HepG2 (cell line): Measurements from ENCODE around the gene CUEDC2. TPM values are rescaled to one million over a fixed set of nuclear protein-coding genes. Genes with fewer than 3 reads are reported as not detected.

Experiments used
- AHR ChIP-seq: IDR thresholded peaks from 2 replicates; pipeline ENCODE4 v1.6.1; 2018; ENCODE audit warnings: missing genetic modification reagents, missing compliant biosample characterization
- BCL6 ChIP-seq: IDR thresholded peaks from 2 replicates; pipeline ENCODE4 v1.6.1; 2016; ENCODE audit warnings: missing genetic modification reagents, missing compliant biosample characterization
- CEBPB ChIP-seq: IDR thresholded peaks from 2 replicates; pipeline ENCODE4 v1.6.1; 2011; ENCODE audit warnings: low read depth, low read length, improper control_type of control experiment, borderline replicate concordance
- FLYWCH1 ChIP-seq: sonication (generic); formaldehyde crosslinking; IDR thresholded peaks from 2 replicates; pipeline ENCODE4 v1.8.1; 2023; ENCODE audit warnings: mild to moderate bottlenecking, missing genetic modification reagents
- FOXO1 ChIP-seq: sonication (generic); formaldehyde crosslinking; IDR thresholded peaks from 2 replicates; pipeline ENCODE4 v1.4.0; 2020; ENCODE audit warnings: missing genetic modification reagents
- GABPA ChIP-seq, 2 experiments: IDR thresholded peaks; 2 replicates each; pipeline ENCODE4 v1.6.1; 2011 to 2016; ENCODE audit warnings: low read depth in 2 of 2, low read length in 1 of 2, missing biosample characterization in 1 of 2, missing genetic modification characterization in 1 of 2
- GATA4 ChIP-seq: sonication (generic); IDR thresholded peaks from 2 replicates; pipeline ENCODE4 v1.6.1; 2016; ENCODE audit warnings: antibody characterized with exemption, low read depth, borderline replicate concordance
- HNRNPK ChIP-seq: fragments of 200-400 bp; formaldehyde crosslinking; IDR thresholded peaks from 2 replicates; pipeline ENCODE4 v1.6.1; 2018; ENCODE audit warnings: low read length, low read depth, moderate library complexity, mild to moderate bottlenecking; ENCODE audit not compliant: poor library complexity, severe bottlenecking
- HOXA7 ChIP-seq: sonication (generic); formaldehyde crosslinking; IDR thresholded peaks from 2 replicates; pipeline ENCODE4 v1.8.1; 2022; ENCODE audit warnings: mild to moderate bottlenecking, missing genetic modification reagents, moderate library complexity
- KDM5A ChIP-seq: fragments of 200-600 bp; sonication (generic); IDR thresholded peaks from 2 replicates; pipeline ENCODE4 v1.7.0; 2018; ENCODE audit warnings: antibody characterized with exemption, mild to moderate bottlenecking, low read length, borderline replicate concordance
- MBD4 ChIP-seq: IDR thresholded peaks from 2 replicates; pipeline ENCODE4 v1.6.1; 2012; ENCODE audit warnings: low read length, inconsistent platforms, borderline replicate concordance
- MXI1 ChIP-seq: IDR thresholded peaks from 3 replicates; pipeline ENCODE4 v1.6.1; 2012; ENCODE audit warnings: low read depth, low read length, inconsistent platforms, borderline replicate concordance
- RAD51 ChIP-seq: fragments of 450-650 bp; IDR thresholded peaks from 2 replicates; pipeline ENCODE4 v1.6.1; 2016; ENCODE audit warnings: borderline replicate concordance
- SMARCC2 ChIP-seq: fragments of 450-650 bp; IDR thresholded peaks from 2 replicates; pipeline ENCODE4 v1.6.1; 2017; ENCODE audit warnings: antibody characterized with exemption, mild to moderate bottlenecking
- SMARCE1 ChIP-seq: fragments of 450-650 bp; IDR thresholded peaks from 2 replicates; pipeline ENCODE4 v1.6.1; 2017; ENCODE audit warnings: borderline replicate concordance
- SP1 ChIP-seq, 2 experiments: fragments of 450-650 bp in 1 of 2; sonication (generic) in 1 of 2; formaldehyde crosslinking in 1 of 2; IDR thresholded peaks; 2 replicates each; pipeline versions ENCODE4 v1.4.0 to v1.6.1; 2016 to 2020; ENCODE audit warnings: missing genetic modification reagents in 1 of 2
- SRY ChIP-seq: sonication (generic); formaldehyde crosslinking; IDR thresholded peaks from 2 replicates; pipeline ENCODE4 v1.8.0; 2022; ENCODE audit warnings: mild to moderate bottlenecking, missing genetic modification reagents
- THAP11 ChIP-seq: IDR thresholded peaks from 2 replicates; pipeline ENCODE4 v1.6.1; 2016; ENCODE audit warnings: missing biosample characterization, missing genetic modification reagents
- ZBTB21 ChIP-seq: sonication (generic); formaldehyde crosslinking; IDR thresholded peaks from 2 replicates; pipeline ENCODE4 v1.4.0; 2020; ENCODE audit warnings: missing genetic modification reagents
- ZNF335 ChIP-seq: sonication (generic); formaldehyde crosslinking; IDR thresholded peaks from 2 replicates; pipeline ENCODE4 v1.4.0; 2020; ENCODE audit warnings: missing genetic modification reagents
- ZNF790 ChIP-seq: sonication (generic); formaldehyde crosslinking; IDR thresholded peaks from 2 replicates; pipeline ENCODE4 v1.8.0; 2022; ENCODE audit warnings: missing genetic modification reagents, mild to moderate bottlenecking, borderline replicate concordance
- ZNF792 ChIP-seq: IDR thresholded peaks from 2 replicates; pipeline ENCODE4 v1.6.1; 2016
- ZSCAN21 ChIP-seq: sonication (generic); formaldehyde crosslinking; IDR thresholded peaks from 2 replicates; pipeline ENCODE4 v1.8.0; 2022; ENCODE audit warnings: mild to moderate bottlenecking, missing genetic modification reagents, moderate library complexity, borderline replicate concordance
- polyA plus RNA-seq, 8 experiments: library from polyadenylated mRNA; depleted of rRNA in 3 of 8; stranded (reverse) in 7 of 8; unstranded in 1 of 8; fragments of >200 nt; fragmentation: Illumina TruSeq in 4 of 8; extraction: Trizol in 4 of 8; gene quantifications; 2 replicates each; pipeline versions ENCODE4 v1.2.1 to v1.2.3, GENCODE V29; 2011 to 2016; ENCODE audit warnings: low read depth in 4 of 8, missing spikeins in 1 of 8, mixed read lengths in 1 of 8; ENCODE audit not compliant: insufficient read depth in 1 of 8
- total RNA-seq, 5 experiments: library from RNA; depleted of rRNA; stranded (reverse); fragments of >200 nt; fragmentation: Illumina TruSeq; extraction: Trizol; gene quantifications; 2 replicates each; pipeline ENCODE4 v1.2.3, GENCODE V29; 2016; ENCODE audit warnings: low read depth in 1 of 5
- TF ChIP-seq, protein P1 (sequence below): sonication (generic); formaldehyde crosslinking; IDR thresholded peaks from 2 replicates; pipeline ENCODE4 v1.5.0; 2020; ENCODE audit warnings: missing genetic modification reagents
- TF ChIP-seq, protein P2 (sequence below): IDR thresholded peaks from 2 replicates; pipeline ENCODE4 v1.6.1; 2016; ENCODE audit warnings: low read depth, borderline replicate concordance
- TF ChIP-seq, protein P3 (sequence below): sonication (generic); formaldehyde crosslinking; IDR thresholded peaks from 2 replicates; pipeline ENCODE4 v1.4.0; 2020; ENCODE audit warnings: missing genetic modification reagents, borderline replicate concordance
- TF ChIP-seq, protein P4 (sequence below): sonication (generic); formaldehyde crosslinking; conservative IDR thresholded peaks from 2 replicates; pipeline ENCODE4 v1.5.0; 2020; ENCODE audit warnings: missing genetic modification reagents

CUEDC2 gene
- total and polyA plus RNA-seq, 2 of the 13 experiments (the other 11 are each of a cell fraction or from before 2014, with no cell fraction given): 13.1 to 18.4 TPM

DNA sequence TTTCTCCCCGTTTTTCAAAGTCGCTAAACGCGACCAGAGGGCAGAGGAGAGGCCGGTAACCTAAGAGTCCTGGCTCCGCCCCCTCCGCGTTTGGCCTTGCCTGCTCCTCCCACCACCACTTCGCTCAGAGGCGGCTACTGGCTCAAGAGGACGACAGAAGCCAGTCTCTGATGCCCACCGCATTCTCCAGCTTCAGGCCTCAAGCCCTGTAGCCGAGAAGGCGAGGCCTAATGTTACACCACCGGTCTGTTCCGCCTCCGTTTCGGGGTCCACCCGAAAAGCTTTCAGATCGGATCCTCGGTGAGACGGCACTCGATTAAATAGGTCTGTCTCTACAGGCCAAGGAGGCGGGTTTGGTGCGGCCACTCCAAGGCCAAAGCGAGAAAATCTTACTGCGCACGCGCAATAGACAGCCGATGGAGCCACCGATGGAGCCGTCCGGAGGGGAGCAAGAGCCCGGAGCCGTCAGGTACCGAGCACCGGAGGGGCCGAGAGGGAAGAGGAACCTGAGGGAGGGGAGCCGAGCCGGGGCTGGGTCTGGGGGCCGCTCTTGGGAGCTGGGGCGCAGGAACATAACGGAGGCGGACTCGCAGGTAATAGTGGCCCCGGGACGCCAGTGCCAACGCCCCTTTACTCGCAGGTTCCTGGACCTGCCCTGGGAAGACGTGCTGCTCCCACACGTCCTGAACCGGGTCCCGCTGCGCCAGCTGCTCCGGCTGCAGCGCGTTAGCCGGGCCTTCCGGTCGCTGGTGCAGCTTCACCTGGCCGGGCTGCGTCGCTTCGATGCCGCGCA lies 11.5 kb downstream of the CUEDC2 start, which contains the start of gene FBXL15 (continued):
- no peak for TF ChIP-seq SP1 (IDR thresholded peaks at IDR 0.05)
- TF ChIP-seq SP1 (CRISPR knock-in tag; IDR thresholded peaks at IDR 0.05): peak; percentile 65
- no peak for TF ChIP-seq RAD51
- peak; percentile 57 for TF ChIP-seq HNRNPK
- TF ChIP-seq, protein P1, sequence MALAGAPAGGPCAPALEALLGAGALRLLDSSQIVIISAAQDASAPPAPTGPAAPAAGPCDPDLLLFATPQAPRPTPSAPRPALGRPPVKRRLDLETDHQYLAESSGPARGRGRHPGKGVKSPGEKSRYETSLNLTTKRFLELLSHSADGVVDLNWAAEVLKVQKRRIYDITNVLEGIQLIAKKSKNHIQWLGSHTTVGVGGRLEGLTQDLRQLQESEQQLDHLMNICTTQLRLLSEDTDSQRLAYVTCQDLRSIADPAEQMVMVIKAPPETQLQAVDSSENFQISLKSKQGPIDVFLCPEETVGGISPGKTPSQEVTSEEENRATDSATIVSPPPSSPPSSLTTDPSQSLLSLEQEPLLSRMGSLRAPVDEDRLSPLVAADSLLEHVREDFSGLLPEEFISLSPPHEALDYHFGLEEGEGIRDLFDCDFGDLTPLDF (CRISPR knock-in tag): no peak
- TF ChIP-seq FLYWCH1 (CRISPR knock-in tag): no peak
- peak; percentile 65; the same call in 1 of the 2 replicates for TF ChIP-seq ZNF790 (CRISPR knock-in tag)
- TF ChIP-seq SMARCE1: no peak
- TF ChIP-seq ZBTB21 (CRISPR knock-in tag): peak; percentile 33; the same call in 1 of the 2 replicates
- no peak; the same call in 1 of the 2 replicates for TF ChIP-seq FOXO1 (CRISPR knock-in tag)
- TF ChIP-seq AHR (CRISPR knock-in tag): peak; percentile 84
- TF ChIP-seq, protein P2, sequence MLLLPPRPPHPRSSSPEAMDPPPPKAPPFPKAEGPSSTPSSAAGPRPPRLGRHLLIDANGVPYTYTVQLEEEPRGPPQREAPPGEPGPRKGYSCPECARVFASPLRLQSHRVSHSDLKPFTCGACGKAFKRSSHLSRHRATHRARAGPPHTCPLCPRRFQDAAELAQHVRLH (CRISPR knock-in tag): peak; percentile 85; the same call in 1 of the 2 replicates
- TF ChIP-seq MBD4: no peak
- no peak for TF ChIP-seq HOXA7 (CRISPR knock-in tag)
- no peak for TF ChIP-seq SMARCC2
- peak; percentile 93 for TF ChIP-seq ZNF792 (CRISPR knock-in tag)
- TF ChIP-seq CEBPB: no peak
- peak; percentile 44 for TF ChIP-seq SRY (CRISPR knock-in tag)
- peak; percentile 81; the same call in 1 of the 2 replicates for TF ChIP-seq ZSCAN21 (CRISPR knock-in tag)
- 0 out of 2 replicates have a peak, but pooled peaks have one; percentile 42 for TF ChIP-seq GATA4
- no peak for TF ChIP-seq GABPA (IDR thresholded peaks at IDR 0.05; ENCODE audit: low read depth, low read length)
- TF ChIP-seq GABPA (CRISPR knock-in tag; IDR thresholded peaks at IDR 0.05; ENCODE audit: low read depth): peak; percentile 93
- no peak for TF ChIP-seq ZNF335
- peak; percentile 98 for TF ChIP-seq KDM5A
- TF ChIP-seq BCL6 (CRISPR knock-in tag): peak; percentile 34; the same call in 1 of the 2 replicates
- TF ChIP-seq, protein P3, sequence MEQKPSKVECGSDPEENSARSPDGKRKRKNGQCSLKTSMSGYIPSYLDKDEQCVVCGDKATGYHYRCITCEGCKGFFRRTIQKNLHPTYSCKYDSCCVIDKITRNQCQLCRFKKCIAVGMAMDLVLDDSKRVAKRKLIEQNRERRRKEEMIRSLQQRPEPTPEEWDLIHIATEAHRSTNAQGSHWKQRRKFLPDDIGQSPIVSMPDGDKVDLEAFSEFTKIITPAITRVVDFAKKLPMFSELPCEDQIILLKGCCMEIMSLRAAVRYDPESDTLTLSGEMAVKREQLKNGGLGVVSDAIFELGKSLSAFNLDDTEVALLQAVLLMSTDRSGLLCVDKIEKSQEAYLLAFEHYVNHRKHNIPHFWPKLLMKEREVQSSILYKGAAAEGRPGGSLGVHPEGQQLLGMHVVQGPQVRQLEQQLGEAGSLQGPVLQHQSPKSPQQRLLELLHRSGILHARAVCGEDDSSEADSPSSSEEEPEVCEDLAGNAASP: peak; percentile 43; the same call in 1 of the 2 replicates
- peak; percentile 96 for TF ChIP-seq THAP11 (CRISPR knock-in tag)
- TF ChIP-seq, protein P4, sequence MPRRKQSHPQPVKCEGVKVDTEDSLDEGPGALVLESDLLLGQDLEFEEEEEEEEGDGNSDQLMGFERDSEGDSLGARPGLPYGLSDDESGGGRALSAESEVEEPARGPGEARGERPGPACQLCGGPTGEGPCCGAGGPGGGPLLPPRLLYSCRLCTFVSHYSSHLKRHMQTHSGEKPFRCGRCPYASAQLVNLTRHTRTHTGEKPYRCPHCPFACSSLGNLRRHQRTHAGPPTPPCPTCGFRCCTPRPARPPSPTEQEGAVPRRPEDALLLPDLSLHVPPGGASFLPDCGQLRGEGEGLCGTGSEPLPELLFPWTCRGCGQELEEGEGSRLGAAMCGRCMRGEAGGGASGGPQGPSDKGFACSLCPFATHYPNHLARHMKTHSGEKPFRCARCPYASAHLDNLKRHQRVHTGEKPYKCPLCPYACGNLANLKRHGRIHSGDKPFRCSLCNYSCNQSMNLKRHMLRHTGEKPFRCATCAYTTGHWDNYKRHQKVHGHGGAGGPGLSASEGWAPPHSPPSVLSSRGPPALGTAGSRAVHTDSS (CRISPR knock-in tag): no peak
- TF ChIP-seq MXI1: peak; percentile 64; the same call in 1 of the 3 replicates
